ENCODE measurements around the gene SLCO6A1.

The SLCO6A1 gene

DNA sequence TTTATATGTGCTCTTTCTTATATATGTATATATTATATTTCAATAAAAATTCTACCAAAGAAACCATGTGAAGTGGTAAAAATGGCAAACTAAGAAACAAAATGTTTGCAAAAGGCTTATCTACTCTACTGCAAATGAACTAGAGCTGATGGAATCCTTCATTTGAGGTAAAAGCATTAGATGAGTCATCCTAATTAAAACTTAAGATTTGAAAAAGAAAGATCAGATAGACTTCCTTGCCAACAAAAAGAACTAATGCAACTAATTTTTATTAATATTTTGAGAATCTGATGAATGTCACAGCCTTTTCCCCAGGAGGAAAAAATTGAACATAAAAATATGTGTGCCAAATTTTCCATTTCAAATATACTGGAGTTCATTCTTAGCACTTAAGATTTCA, 118.6 kb downstream of the SLCO6A1 start:
- DNase-seq (ENCODE audit: insufficient read length, low spot score) (no peak), FAIRE-seq (no peak)
- TF ChIP-seq POU2F2 (IDR thresholded peaks at IDR 0.05; ENCODE audit: low read depth, low read length) = no peak
- TF ChIP-seq TAF1 (IDR thresholded peaks at IDR 0.05; ENCODE audit: low read depth, low read length) = no peak
- TF ChIP-seq PAX5 (IDR thresholded peaks at IDR 0.05; ENCODE audit: insufficient read depth, low read length, severe bottlenecking) = no peak
- no peak for TF ChIP-seq SPI1 (IDR thresholded peaks at IDR 0.05; ENCODE audit: low read depth, low read length)
- TF ChIP-seq POLR2AphosphoS5 (IDR thresholded peaks at IDR 0.05; ENCODE audit: low read depth, low read length) = no peak
- TF ChIP-seq POLR2A (IDR thresholded peaks at IDR 0.05; ENCODE audit: low read depth, low read length) = no peak

DNA sequence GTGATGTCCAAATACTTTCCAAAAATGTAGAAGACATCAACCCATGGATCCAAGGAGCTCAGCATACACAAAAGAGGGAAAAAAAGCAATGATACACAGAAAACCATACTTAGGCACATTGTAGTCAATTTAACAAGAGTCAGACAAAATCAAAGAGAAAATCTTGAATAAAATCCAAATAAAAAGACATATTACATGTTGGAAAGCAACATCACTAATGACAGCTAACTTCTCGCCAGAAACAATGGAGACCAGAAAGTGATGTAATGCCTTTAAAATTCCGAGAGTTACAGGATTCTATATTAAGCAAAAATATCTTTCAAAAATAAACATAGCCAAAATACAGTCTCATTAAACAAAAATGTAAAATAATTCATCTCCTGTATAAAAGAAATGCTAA, 122.9 kb downstream of the SLCO6A1 start:
- no peak for FAIRE-seq
- TF ChIP-seq TAF1 (IDR thresholded peaks at IDR 0.05; ENCODE audit: low read depth, low read length) = no peak
- TF ChIP-seq POLR2A (IDR thresholded peaks at IDR 0.05; ENCODE audit: low read depth, low read length) = no peak
- TF ChIP-seq SPI1 (IDR thresholded peaks at IDR 0.05; ENCODE audit: low read depth, low read length) = no peak
- no peak for TF ChIP-seq PAX5 (IDR thresholded peaks at IDR 0.05; ENCODE audit: insufficient read depth, low read length, severe bottlenecking)
- no peak for TF ChIP-seq POLR2AphosphoS5 (IDR thresholded peaks at IDR 0.05; ENCODE audit: low read depth, low read length)
- TF ChIP-seq POU2F2 (IDR thresholded peaks at IDR 0.05; ENCODE audit: low read depth, low read length) = no peak
- DNase-seq (ENCODE audit: insufficient read length, low spot score) = no peak

GRCh38 chr5:102375272-102375671, 123.5 kb downstream of the SLCO6A1 start:
- FAIRE-seq = no peak
- no peak for DNase-seq (ENCODE audit: insufficient read length, low spot score)
- TF ChIP-seq POLR2A (IDR thresholded peaks at IDR 0.05; ENCODE audit: low read depth, low read length) = no peak
- no peak for TF ChIP-seq PAX5 (IDR thresholded peaks at IDR 0.05; ENCODE audit: insufficient read depth, low read length, severe bottlenecking)
- no peak for TF ChIP-seq POU2F2 (IDR thresholded peaks at IDR 0.05; ENCODE audit: low read depth, low read length)
- TF ChIP-seq SPI1 (IDR thresholded peaks at IDR 0.05; ENCODE audit: low read depth, low read length) = no peak
- no peak for TF ChIP-seq POLR2AphosphoS5 (IDR thresholded peaks at IDR 0.05; ENCODE audit: low read depth, low read length)
- no peak for TF ChIP-seq TAF1 (IDR thresholded peaks at IDR 0.05; ENCODE audit: low read depth, low read length)

DNA sequence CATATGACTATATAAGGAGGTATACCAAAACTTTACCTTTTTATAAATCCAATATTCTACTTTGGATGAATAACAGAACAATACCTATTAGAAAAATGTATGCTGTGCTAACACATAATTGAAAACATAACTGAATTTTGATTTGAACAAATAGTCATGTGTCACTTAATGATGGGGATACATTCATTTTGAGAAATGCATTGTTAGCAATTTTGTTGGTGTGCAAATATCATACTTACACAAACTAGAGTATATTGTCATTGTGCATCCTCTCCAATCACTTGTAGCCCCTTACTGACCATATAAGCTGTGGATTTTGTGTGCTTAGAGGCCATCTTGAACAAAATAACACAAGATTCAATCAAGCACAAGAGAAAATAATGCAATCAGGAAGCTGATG, 130.4 kb downstream of the SLCO6A1 start:
- FAIRE-seq (no peak), DNase-seq (ENCODE audit: insufficient read length, low spot score) (no peak)
- TF ChIP-seq POLR2AphosphoS5 (IDR thresholded peaks at IDR 0.05; ENCODE audit: low read depth, low read length) (no peak), POU2F2 (IDR thresholded peaks at IDR 0.05; ENCODE audit: low read depth, low read length) (no peak), SPI1 (IDR thresholded peaks at IDR 0.05; ENCODE audit: low read depth, low read length) (no peak), POLR2A (IDR thresholded peaks at IDR 0.05; ENCODE audit: low read depth, low read length) (no peak)

- FAIRE-seq = no peak
Measured at GRCh38 chr5:102341681-102342288, 157.0 kb downstream of the SLCO6A1 start.

DNA sequence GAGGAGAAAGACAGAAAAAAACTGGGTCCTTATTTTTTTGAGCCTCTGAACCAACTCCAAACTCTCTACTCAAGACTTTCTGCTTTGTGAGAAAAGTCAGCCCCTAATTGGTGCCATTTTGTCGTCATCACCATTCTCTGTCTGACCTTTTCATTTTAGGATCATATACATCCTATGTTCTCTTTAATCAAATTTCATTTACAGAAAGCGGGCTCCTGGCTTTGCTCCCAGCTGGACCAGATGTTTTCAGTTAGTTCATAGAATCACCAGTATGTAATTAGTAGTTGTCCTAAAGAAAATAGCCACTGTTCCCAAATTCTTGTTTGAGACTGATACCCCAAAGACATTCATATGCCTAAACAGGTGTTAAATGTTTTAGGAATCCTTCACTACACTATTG, 174.1 kb downstream of the SLCO6A1 start:
- DNase-seq (ENCODE audit: insufficient read length, low spot score) (no peak), FAIRE-seq (no peak)
- no peak for TF ChIP-seq PAX5 (IDR thresholded peaks at IDR 0.05; ENCODE audit: insufficient read depth, low read length, severe bottlenecking)

More at GRCh38 chr5:102341681-102342288, 157.0 kb downstream of the SLCO6A1 start:
- TF ChIP-seq POLR2AphosphoS5 (IDR thresholded peaks at IDR 0.05; ENCODE audit: low read depth, low read length) (no peak), POLR2A (IDR thresholded peaks at IDR 0.05; ENCODE audit: low read depth, low read length) (no peak), POU2F2 (IDR thresholded peaks at IDR 0.05; ENCODE audit: low read depth, low read length) (no peak), PAX5 (IDR thresholded peaks at IDR 0.05; ENCODE audit: insufficient read depth, low read length, severe bottlenecking) (no peak), SPI1 (IDR thresholded peaks at IDR 0.05; ENCODE audit: low read depth, low read length) (no peak), TAF1 (IDR thresholded peaks at IDR 0.05; ENCODE audit: low read depth, low read length) (no peak)
- no peak for DNase-seq (ENCODE audit: insufficient read length, low spot score)

All from GM12891 (cell line).